ENCODE measurements around the gene UXS1. TPM values are rescaled to one million over a fixed set of nuclear protein-coding genes. Genes with fewer than 3 reads are reported as not detected.

UXS1 gene
- total RNA-seq, 1 experiment from 2014 or later = 44.7 TPM

GRCh38 chr2:106054880-106055655 is 139.0 kb downstream of the UXS1 start:
- no peaks in the 10 kb centered on the region for H3K4me1 Mint-ChIP-seq
- peaks cover 13% of the 10 kb centered on the region for H3K9me3 Mint-ChIP-seq
- ChIA-PET POLR2A (no interaction called here), CTCF (no interaction called here)
- no peak overlapping the region for H3K4me3 Mint-ChIP-seq
- DNase-seq (ENCODE audit: low spot score) (no peak), ATAC-seq (no peak)
- no peak overlapping the region for H3K27ac Mint-ChIP-seq
- peaks cover 4% of the 10 kb centered on the region; the same call in 1 of the 2 replicates for H3K36me3 Mint-ChIP-seq
- TF ChIP-seq PRRX2 (CRISPR knock-in tag; IDR thresholded peaks at IDR 0.05) (no peak), FOXP1 (CRISPR knock-in tag; IDR thresholded peaks at IDR 0.05; ENCODE audit: borderline replicate concordance) (no peak)
- H3K27me3 Mint-ChIP-seq (ENCODE audit: low read depth) = peaks cover 3% of the 10 kb centered on the region; the same call in 1 of the 2 replicates

DNA sequence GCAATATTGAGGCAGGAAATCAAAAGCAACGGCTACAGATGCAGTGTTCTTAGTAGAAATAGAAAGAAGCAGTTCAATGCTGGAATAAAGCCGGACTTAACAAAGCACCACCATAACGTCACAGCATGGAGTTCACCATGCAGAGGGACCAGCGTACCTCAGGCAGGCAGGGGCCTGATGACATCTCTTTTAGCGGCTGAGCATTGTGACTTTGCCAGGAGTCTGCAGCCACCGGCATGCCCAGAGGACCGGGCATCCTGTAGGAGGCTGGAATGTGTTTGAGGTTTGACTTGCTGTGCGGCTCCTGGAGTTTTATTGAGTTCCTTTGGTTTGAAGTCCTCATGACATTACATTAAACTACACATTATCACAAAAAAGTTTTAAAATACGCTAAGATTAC is 139.8 kb downstream of the UXS1 start:
- peaks cover 4% of the 10 kb centered on the region; the same call in 1 of the 2 replicates for H3K36me3 Mint-ChIP-seq
- no peak overlapping the region for H3K27ac Mint-ChIP-seq
- peaks cover 11% of the 10 kb centered on the region for H3K9me3 Mint-ChIP-seq
- ChIA-PET CTCF (no interaction called here), POLR2A (no interaction called here)
- ATAC-seq (no peak), DNase-seq (ENCODE audit: low spot score) (no peak)
- H3K4me3 Mint-ChIP-seq = no peak overlapping the region
- peaks cover 3% of the 10 kb centered on the region; the same call in 1 of the 2 replicates for H3K27me3 Mint-ChIP-seq (ENCODE audit: low read depth)
- TF ChIP-seq GRHL2 (CRISPR knock-in tag; IDR thresholded peaks at IDR 0.05; ENCODE audit: insufficient replicate concordance, severe bottlenecking) (no peak), MYBL2 (CRISPR knock-in tag; IDR thresholded peaks at IDR 0.05) (no peak), USF1 (CRISPR knock-in tag; IDR thresholded peaks at IDR 0.05) (no peak), NFATC4 (CRISPR knock-in tag; IDR thresholded peaks at IDR 0.05) (no peak), E2F1 (CRISPR knock-in tag; IDR thresholded peaks at IDR 0.05) (no peak)
- H3K4me1 Mint-ChIP-seq = no peaks in the 10 kb centered on the region

- H3K36me3 Mint-ChIP-seq = peaks cover 4% of the 10 kb centered on the region; the same call in 1 of the 2 replicates
- H3K27me3 Mint-ChIP-seq (ENCODE audit: low read depth) = peaks cover 3% of the 10 kb centered on the region
- H3K4me3 Mint-ChIP-seq = no peak overlapping the region
- CTCF ChIA-PET = no interaction called here
- TF ChIP-seq, protein P1, sequence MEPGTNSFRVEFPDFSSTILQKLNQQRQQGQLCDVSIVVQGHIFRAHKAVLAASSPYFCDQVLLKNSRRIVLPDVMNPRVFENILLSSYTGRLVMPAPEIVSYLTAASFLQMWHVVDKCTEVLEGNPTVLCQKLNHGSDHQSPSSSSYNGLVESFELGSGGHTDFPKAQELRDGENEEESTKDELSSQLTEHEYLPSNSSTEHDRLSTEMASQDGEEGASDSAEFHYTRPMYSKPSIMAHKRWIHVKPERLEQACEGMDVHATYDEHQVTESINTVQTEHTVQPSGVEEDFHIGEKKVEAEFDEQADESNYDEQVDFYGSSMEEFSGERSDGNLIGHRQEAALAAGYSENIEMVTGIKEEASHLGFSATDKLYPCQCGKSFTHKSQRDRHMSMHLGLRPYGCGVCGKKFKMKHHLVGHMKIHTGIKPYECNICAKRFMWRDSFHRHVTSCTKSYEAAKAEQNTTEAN (CRISPR knock-in tag; IDR thresholded peaks at IDR 0.05) = no peak
- TF ChIP-seq E2F1 (CRISPR knock-in tag; IDR thresholded peaks at IDR 0.05) (no peak), USF2 (CRISPR knock-in tag; IDR thresholded peaks at IDR 0.05) (no peak), ZNF671 (CRISPR knock-in tag; IDR thresholded peaks at IDR 0.05) (no peak), RELA (CRISPR knock-in tag; IDR thresholded peaks at IDR 0.05; ENCODE audit: borderline replicate concordance) (no peak), TEAD4 (CRISPR knock-in tag; IDR thresholded peaks at IDR 0.05) (no peak)
- no peaks in the 10 kb centered on the region for H3K4me1 Mint-ChIP-seq
- no peak overlapping the region for H3K27ac Mint-ChIP-seq
- POLR2A ChIA-PET = no interaction called here
- ATAC-seq (no peak), DNase-seq (ENCODE audit: low spot score) (no peak)
- H3K9me3 Mint-ChIP-seq = peaks cover 11% of the 10 kb centered on the region
Observed at GRCh38 chr2:106053581-106053980, 140.5 kb downstream of the UXS1 start.

DNA sequence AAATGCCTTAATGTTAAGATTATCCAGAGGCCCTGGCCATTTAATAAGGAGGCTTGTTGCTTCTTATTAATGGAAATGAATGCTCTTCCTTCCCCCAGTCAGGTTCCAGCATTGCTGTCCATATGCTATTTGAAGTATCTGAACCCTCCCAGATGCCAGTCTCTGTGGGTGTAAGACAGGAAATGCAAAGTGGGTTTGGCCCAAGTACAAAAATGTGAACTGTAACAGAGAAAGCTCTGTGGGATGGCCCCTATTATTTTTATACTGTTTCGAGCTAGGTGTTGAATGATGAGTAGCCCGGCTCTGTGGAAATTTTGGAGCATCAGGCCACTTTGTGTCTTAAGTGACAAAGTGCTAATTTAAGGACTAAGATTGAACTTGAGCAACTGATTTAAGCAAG is 141.0 kb downstream of the UXS1 start:
- peaks cover 3% of the 10 kb centered on the region for H3K27me3 Mint-ChIP-seq (ENCODE audit: low read depth)
- no peak for DNase-seq (ENCODE audit: low spot score)
- H3K9me3 Mint-ChIP-seq = peaks cover 11% of the 10 kb centered on the region
- H3K4me1 Mint-ChIP-seq = no peaks in the 10 kb centered on the region
- ChIA-PET CTCF (no interaction called here), POLR2A (no interaction called here)
- H3K27ac Mint-ChIP-seq = no peak overlapping the region
- no peak for ATAC-seq
- peaks cover 4% of the 10 kb centered on the region; the same call in 1 of the 2 replicates for H3K36me3 Mint-ChIP-seq
- H3K4me3 Mint-ChIP-seq = no peak overlapping the region
- TF ChIP-seq ETV6 (CRISPR knock-in tag; IDR thresholded peaks at IDR 0.05) = no peak
- no peak for TF ChIP-seq PRDM15 (CRISPR knock-in tag; IDR thresholded peaks at IDR 0.05)
- no peak for TF ChIP-seq TEAD1 (CRISPR knock-in tag; IDR thresholded peaks at IDR 0.05)
- TF ChIP-seq FOXP1 (CRISPR knock-in tag; IDR thresholded peaks at IDR 0.05; ENCODE audit: borderline replicate concordance) = no peak
- TF ChIP-seq TP53 (CRISPR knock-in tag; IDR thresholded peaks at IDR 0.05) = no peak
- TF ChIP-seq, protein P2, sequence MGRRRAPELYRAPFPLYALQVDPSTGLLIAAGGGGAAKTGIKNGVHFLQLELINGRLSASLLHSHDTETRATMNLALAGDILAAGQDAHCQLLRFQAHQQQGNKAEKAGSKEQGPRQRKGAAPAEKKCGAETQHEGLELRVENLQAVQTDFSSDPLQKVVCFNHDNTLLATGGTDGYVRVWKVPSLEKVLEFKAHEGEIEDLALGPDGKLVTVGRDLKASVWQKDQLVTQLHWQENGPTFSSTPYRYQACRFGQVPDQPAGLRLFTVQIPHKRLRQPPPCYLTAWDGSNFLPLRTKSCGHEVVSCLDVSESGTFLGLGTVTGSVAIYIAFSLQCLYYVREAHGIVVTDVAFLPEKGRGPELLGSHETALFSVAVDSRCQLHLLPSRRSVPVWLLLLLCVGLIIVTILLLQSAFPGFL (CRISPR knock-in tag; IDR thresholded peaks at IDR 0.05; ENCODE audit: borderline replicate concordance) = no peak
- no peak for TF ChIP-seq MXD4 (CRISPR knock-in tag; IDR thresholded peaks at IDR 0.05; ENCODE audit: borderline replicate concordance)

Measured in WTC11 (cell line).